RKO (cell line): Measurements from ENCODE around the gene HAL.
"Not testable (repeated sequence)": the region's sequence is repeated elsewhere in the genome, so short reads cannot be mapped to it uniquely, and the experiment has no call there.

Experiments
- DNase-seq: peaks from one replicate; pipeline ENCODE4 v3.0.0-alpha.2; 2016; ENCODE audit warnings: low spot score

Gene HAL

GRCh38 chr12:95975491-95975890 lies 20.7 kb downstream of the HAL start:
- no peak for DNase-seq

DNA sequence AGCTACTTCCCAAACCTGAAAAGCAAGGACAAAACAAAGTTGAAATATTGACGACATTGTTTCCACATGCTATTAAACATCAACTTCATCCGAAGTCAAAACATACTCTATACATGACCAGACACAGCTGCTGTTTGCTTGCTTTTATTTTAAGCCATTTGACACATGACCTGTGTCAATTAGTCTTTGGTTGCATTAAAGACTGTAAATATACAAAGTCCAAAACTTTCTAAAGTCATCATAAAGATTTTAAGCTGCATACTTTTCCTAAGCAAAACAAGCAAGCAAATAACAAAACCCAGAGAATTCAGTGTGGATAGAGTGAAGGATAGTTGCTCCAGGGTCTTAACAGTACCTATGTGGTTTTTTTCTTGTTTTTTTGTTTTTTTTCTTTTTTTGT lies 21.8 kb downstream of the HAL start:
- no peak for DNase-seq

DNA sequence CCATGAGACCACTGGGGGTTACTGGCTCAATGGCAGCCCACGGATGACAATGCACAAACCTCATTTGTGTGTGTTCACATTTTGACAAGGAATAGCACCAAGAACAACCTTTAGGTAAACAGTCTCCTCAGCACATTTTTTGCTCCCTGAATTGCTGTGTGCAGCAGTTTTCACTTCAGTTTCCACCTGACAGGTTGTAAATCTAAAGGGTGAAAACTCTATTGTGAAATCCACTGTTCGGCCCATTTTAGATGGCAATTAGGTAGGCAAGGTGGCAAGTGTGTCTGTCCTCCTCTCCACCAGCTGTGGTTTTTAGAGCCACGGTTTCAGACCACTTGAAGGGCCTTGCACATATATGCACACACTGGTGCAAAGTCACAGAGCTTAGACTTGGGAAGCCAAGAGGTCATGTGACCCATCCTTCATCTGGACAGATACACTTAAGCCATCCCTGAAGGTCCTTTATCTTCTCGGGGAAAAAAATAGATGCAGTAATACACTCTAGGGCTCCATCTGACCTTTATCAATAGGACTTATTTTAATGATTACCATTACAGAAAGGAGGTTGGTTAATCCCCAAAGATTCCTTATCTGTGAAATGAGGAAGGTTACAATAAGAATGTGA lies 23.2 kb downstream of the HAL start:
- DNase-seq: no peak

GRCh38 chr12:95970905-95971304 lies 25.2 kb downstream of the HAL start:
- DNase-seq: no peak

DNA sequence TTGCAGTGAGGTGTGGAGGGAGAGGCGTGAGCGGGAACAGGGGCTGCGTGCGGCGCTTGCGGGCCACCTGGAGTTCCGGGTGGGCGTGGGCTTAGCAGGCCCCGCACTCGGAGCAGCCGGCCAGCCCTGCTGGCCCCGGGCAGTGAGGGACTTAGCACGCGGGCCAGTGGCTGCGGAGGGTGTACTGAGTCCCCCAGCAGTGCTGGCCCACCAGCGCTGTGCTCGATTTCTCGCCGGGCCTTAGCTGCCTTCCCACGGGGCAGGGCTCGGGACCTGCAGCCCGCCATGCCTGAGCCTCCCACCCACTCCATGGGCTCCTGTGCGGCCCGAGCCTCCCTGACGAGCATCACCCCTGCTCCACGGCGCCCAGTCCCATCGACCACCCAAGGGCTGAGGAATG lies 27.0 kb downstream of the HAL start:
- not testable (repeated sequence) for DNase-seq

DNA sequence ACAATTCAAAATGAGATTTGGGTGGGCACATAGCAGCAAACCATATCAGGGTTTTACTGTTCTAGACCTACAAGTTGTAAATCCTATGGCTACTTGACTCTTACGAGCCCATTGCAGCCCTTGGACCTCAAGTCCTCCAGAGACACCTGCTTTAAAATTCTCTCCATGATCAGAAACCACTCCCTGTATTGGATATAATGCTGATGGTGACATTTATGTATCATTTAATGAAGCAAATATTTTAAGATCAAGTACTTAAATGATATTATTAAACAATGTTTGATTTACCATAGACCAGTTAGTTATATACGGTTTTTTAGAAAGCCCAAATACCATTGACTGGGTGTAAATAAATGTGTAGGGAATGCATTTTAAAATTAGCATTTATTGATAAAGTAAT lies 28.8 kb downstream of the HAL start:
- no peak for DNase-seq

- DNase-seq: no peak
Measured at GRCh38 chr12:95966287-95966870, 29.8 kb downstream of the HAL start.

- peak; percentile 24 for DNase-seq
Measured at GRCh38 chr12:95963096-95963495, 33.0 kb downstream of the HAL start.

DNA sequence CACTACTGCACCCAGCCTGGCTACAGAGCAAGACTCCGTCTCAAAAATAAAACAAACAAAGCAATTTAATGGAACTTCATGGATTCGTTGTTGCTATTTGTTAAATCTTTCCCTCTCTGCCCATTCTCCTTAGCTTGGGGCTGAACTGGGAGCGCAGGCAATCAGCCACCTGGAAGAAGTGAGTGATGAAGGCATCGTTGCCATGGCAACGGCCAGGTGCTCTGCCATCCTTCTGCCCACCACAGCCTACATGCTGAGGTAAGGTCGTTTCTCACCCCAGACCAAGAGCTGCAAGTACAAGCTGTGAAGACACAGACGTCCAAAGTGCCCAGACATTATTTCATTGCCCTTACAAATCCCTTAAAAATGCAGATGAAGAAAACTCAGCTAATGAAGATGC lies 33.9 kb downstream of the HAL start:
- no peak for DNase-seq

GRCh38 chr12:95960241-95960640 lies 35.9 kb downstream of the HAL start:
- no peak for DNase-seq

DNA sequence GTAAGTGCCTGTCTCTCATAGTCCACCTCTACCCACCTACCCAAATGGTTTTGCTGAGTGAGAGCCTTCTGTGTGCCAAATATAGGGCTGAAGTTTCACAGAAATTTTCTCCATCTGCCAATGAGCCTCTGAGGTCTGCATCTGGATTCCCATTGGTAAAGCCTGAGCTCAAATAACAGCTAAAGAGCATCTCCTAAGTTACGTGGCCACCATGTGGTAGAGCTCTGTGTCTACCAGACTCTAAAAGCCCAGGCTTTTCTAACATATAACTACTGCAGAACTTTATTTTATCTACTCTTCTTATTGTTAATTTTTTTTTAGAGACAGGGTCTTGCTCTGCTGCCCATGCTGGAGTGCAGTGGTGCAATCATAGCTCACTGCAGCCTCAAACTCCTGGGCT lies 37.0 kb downstream of the HAL start:
- peak; percentile 63 for DNase-seq

- DNase-seq: no peak
Measured at GRCh38 chr12:95956557-95957145, 39.5 kb downstream of the HAL start.

DNA sequence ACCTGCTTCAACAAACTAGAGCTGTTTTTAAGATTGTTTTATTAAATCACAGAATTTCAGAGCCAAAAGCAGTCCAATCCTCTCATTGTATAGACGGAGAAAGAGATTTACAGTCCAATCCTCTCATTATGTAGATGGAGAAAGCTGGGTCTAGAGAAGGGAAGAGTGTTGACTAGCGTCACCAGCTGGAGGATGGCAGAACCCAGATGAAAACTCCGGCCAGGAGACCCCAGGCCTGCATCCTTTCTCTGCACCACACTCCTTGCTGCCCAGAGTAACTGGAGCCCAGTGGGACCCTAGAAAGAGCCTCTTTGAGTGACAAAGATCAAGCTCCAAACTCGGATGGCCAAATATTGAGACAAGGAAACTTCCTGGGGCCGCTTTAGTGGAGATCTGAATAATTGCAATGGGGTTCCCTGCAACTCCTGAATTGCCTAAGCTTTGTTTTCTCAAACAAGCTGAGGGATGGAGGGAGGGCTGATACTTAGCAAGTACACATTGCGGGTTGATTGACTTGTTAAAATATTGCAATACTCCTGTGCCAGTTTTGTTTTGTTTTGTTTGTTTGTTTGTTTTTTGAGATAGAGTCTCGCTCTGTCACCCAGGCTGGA lies 40.5 kb downstream of the HAL start:
- DNase-seq: no peak

- no peak for DNase-seq
Measured at GRCh38 chr12:95953000-95953399, 43.1 kb downstream of the HAL start.

DNA sequence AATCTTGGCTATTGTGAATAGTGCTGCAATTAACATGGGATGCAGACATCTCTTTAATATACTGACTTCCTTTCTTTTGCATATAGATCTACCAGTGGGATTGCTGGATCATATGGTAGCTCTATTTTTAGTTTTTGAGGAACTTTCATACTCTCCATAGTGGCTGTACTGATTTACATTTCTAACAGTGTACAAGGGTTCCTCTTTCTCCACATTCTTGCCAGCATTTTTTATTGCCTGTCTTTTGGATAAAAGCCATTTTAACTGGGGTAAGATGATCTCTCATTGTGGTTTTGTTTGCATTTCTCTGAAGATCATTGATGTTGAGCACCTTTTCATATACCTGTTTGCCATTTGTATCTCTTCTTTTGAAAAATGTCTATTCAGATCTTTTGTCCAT lies 44.6 kb downstream of the HAL start:
- DNase-seq: no peak

DNA sequence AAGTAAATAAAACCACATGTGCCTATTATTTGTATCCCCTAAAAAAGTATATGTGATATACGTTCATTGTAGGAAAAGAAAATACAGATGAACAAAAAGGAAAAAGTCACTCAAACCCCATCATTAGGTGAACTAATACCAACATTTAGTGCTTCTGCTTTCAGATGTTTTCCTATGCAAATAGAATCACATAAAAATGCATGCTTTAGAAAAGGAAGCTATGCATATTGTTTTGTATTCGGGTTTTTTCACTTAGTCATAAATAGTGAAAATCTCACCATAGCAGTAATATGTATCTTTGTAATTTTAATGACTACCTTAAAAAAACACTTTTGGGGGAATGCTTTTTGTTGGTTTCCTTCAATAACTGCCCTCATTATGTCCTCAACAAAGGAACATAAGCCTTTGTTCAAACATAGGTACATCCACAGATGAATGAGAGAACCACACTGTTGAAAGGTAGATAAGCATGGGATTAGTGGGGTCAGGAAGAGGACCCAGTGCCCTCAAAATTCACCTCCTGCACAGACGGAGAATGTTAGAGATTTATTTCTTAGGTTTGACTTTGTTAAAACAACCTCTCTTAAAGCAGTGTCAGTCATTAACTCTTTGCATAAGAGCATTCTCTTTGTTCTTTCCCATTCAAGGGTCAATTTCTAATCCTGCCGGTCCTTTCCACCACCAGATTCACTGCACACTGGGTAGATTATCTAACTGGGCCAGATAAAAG lies 46.5 kb downstream of the HAL start:
- no peak for DNase-seq

- DNase-seq: no peak
Measured at GRCh38 chr12:95944108-95944704, 51.9 kb downstream of the HAL start.

GRCh38 chr12:95943330-95943842 lies 52.8 kb downstream of the HAL start, which contains the start of gene AMDHD1:
Gene AMDHD1 (plus strand): TSS chr12:95943331. CDS start chr12:95943399, 68 bp downstream.
- peak; percentile 67 for DNase-seq

GRCh38 chr12:95942524-95943329 lies 53.4 kb downstream of the HAL start, which contains the start of gene CCDC38:
Gene CCDC38 (minus strand): TSS chr12:95942614. CDS start chr12:95936509, 6,105 bp downstream.
- DNase-seq: peak; percentile 92

DNA sequence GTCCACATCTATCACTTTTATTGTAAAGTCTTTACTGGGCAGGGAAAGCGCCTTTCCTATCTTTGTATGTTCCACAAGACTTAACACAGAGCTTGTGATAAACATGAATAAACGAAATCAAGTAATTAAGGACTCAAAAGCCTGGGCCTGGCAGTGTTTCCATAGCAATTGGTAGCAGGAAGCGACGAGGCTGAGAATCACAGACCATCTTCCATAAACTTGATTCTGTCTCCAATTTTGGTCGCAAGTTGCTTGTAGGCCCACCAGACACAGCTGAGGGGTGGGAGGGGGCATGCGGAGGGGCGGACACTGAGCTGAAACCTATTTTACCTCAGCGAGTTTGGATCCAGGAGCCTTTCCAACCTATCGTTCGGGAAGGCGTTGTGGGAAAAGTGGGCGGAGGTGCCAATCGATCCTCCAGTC lies 54.0 kb downstream of the HAL start:
- DNase-seq: peak; percentile 43

GRCh38 chr12:95940514-95940913 lies 55.6 kb downstream of the HAL start:
- no peak for DNase-seq
